GM19438 (cell line): ENCODE data around the gene POLR3F.
"Not testable (repeated sequence)": the region's sequence is repeated elsewhere in the genome, so short reads cannot be mapped to it uniquely, and the experiment has no call there.

Experiments
- ATAC-seq: cut with Tn5 transposase; IDR thresholded peaks from one replicate; pipeline ENCODE4 v1.9.1; 2021; ENCODE audit warnings: low read depth; ENCODE audit not compliant: unreplicated experiment

The POLR3F gene

GRCh38 chr20:18501672-18502071 lies 34.5 kb downstream of the POLR3F start:
- ATAC-seq, result not testable (repeated sequence)

GRCh38 chr20:18504479-18505060 lies 37.4 kb downstream of the POLR3F start:
- no peak for ATAC-seq

- peak; percentile 2 for ATAC-seq
These were observed 39.6 kb downstream of the POLR3F start for GRCh38 chr20:18506744-18507143.

- peak; percentile 94 for ATAC-seq
These were observed 40.3 kb downstream of the POLR3F start, which contains the start of gene SEC23B for GRCh38 chr20:18507218-18508191. SEC23B (plus strand) TSS chr20:18507940; CDS start chr20:18510836, 2,896 bp downstream.

GRCh38 chr20:18511571-18511970 lies 44.4 kb downstream of the POLR3F start:
- no peak for ATAC-seq

- ATAC-seq, result no peak
These were observed 46.0 kb downstream of the POLR3F start for GRCh38 chr20:18513208-18513607.

GRCh38 chr20:18514127-18514526 lies 46.9 kb downstream of the POLR3F start:
- ATAC-seq, result no peak

- ATAC-seq, result no peak
These were observed 48.8 kb downstream of the POLR3F start for GRCh38 chr20:18515973-18516372.

- not testable (repeated sequence) for ATAC-seq
These were observed 54.9 kb downstream of the POLR3F start for GRCh38 chr20:18522066-18522465.

GRCh38 chr20:18523066-18523465 lies 55.9 kb downstream of the POLR3F start:
- ATAC-seq, result no peak

- no peak for ATAC-seq
These were observed 57.5 kb downstream of the POLR3F start for GRCh38 chr20:18524646-18525045.

- ATAC-seq, result not testable (repeated sequence)
These were observed 59.6 kb downstream of the POLR3F start for GRCh38 chr20:18526761-18527160.

GRCh38 chr20:18527339-18527738 lies 60.1 kb downstream of the POLR3F start:
- no peak for ATAC-seq

GRCh38 chr20:18527836-18528235 lies 60.6 kb downstream of the POLR3F start:
- no peak for ATAC-seq

- ATAC-seq, result no peak
These were observed 61.9 kb downstream of the POLR3F start for GRCh38 chr20:18529041-18529440.

- no peak for ATAC-seq
These were observed 65.4 kb downstream of the POLR3F start for GRCh38 chr20:18532626-18533025.

GRCh38 chr20:18533491-18533890 lies 66.3 kb downstream of the POLR3F start:
- no peak for ATAC-seq

- ATAC-seq, result no peak
These were observed 66.9 kb downstream of the POLR3F start for GRCh38 chr20:18533978-18534644.
